GM18508 (cell line): ENCODE data around the gene PRDM2.

Experiments used
- ATAC-seq: cut with Tn5 transposase; IDR thresholded peaks from one replicate; pipeline ENCODE4 v1.9.1; 2021; ENCODE audit warnings: moderate number of reproducible peaks; ENCODE audit not compliant: insufficient read depth, unreplicated experiment

PRDM2 gene

GRCh38 chr1:13762642-13763041 is 62.7 kb downstream of the PRDM2 start:
- ATAC-seq: no peak

- ATAC-seq: no peak
Observed at GRCh38 chr1:13763222-13763621, 63.2 kb downstream of the PRDM2 start.

GRCh38 chr1:13763991-13764390 is 64.0 kb downstream of the PRDM2 start:
- no peak for ATAC-seq

- ATAC-seq: no peak
Observed at GRCh38 chr1:13764588-13765332, 64.8 kb downstream of the PRDM2 start.

GRCh38 chr1:13766592-13767564 is 66.9 kb downstream of the PRDM2 start:
- no peak for ATAC-seq

GRCh38 chr1:13769212-13769611 is 69.2 kb downstream of the PRDM2 start:
- no peak for ATAC-seq

- ATAC-seq: no peak
Observed at GRCh38 chr1:13769830-13770229, 69.8 kb downstream of the PRDM2 start.

- ATAC-seq: no peak
Observed at GRCh38 chr1:13770743-13771142, 70.8 kb downstream of the PRDM2 start.

- ATAC-seq: no peak
Observed at GRCh38 chr1:13771745-13772144, 71.8 kb downstream of the PRDM2 start.

- ATAC-seq: no peak
Observed at GRCh38 chr1:13772271-13772670, 72.3 kb downstream of the PRDM2 start.

- no peak for ATAC-seq
Observed at GRCh38 chr1:13774121-13774520, 74.1 kb downstream of the PRDM2 start.

GRCh38 chr1:13775459-13775858 is 75.5 kb downstream of the PRDM2 start:
- no peak for ATAC-seq

- ATAC-seq: no peak
Observed at GRCh38 chr1:13775916-13776315, 75.9 kb downstream of the PRDM2 start.

GRCh38 chr1:13778431-13778830 is 78.4 kb downstream of the PRDM2 start:
- ATAC-seq: no peak

GRCh38 chr1:13779930-13780329 is 79.9 kb downstream of the PRDM2 start:
- no peak for ATAC-seq

GRCh38 chr1:13780780-13781179 is 80.8 kb downstream of the PRDM2 start:
- no peak for ATAC-seq

GRCh38 chr1:13781228-13781627 is 81.2 kb downstream of the PRDM2 start:
- ATAC-seq: no peak

- no peak for ATAC-seq
Observed at GRCh38 chr1:13781907-13782633, 82.1 kb downstream of the PRDM2 start.

GRCh38 chr1:13782634-13783360 is 82.8 kb downstream of the PRDM2 start:
- no peak for ATAC-seq

GRCh38 chr1:13783551-13783950 is 83.6 kb downstream of the PRDM2 start:
- no peak for ATAC-seq
